SIG-M5 treated with dmso at 0.1 percent for 504 hours (cell line): ENCODE results near the gene XYLT1.

Source experiments
- DNase-seq: peaks from one replicate; lab custom pipeline; 2025; ENCODE audit not compliant: unreplicated experiment; lab: John Stamatoyannopoulos, UW

The XYLT1 gene

DNA sequence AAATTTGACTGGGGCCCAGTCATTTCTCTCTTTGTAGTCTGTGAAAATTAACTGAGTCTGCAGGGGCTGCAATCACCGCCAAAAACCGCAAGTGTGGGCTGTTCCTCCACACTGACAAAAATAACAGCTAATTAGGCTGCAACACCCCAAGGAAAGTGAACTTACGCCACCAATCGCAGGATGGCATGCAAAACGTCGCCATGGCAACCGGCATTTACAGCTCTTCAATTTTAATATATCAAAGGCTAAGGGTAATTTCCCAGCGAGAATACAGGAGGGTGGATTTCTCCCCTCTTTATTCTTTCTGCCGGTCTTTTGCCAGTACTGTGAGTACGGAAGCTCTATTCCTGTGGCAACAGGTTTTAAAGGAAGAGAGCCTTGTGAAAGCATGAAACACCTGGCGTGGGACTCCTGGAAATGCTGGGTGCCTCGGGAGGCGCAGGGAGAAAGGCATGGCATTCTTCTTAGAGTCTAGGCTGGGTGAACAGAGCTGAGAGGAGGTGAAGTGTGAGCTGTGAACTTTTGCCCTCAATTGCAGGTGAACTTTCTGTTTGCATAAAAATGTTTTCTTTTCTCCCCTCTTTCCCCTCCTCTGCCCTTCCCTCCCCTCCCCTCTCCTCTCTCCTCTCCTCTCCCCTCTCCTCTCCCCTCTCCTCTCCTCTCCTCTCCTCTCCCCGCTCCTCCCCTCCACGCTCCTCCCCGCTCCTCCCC, 399.7 kb downstream of the XYLT1 start:
- DNase-seq = peak; percentile 28

DNA sequence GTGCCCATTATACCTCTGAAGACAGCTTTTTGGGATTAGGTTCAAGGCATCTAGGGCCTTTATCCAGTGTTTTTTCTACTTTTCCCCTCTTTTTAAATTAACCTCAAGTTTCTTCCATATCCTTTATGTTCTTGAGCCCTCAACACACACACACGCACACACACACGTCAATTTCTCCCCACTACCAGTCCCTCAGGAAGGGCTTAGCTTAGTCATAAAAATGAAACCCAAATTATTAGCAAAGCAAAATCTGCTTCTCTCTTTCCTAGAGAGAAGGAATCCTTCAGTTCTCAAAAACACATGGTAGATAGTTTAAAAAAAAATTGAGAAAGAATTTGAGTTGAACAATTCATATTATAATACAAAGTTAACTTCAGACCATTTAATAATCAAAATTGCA, 401.1 kb downstream of the XYLT1 start:
- no peak for DNase-seq

DNA sequence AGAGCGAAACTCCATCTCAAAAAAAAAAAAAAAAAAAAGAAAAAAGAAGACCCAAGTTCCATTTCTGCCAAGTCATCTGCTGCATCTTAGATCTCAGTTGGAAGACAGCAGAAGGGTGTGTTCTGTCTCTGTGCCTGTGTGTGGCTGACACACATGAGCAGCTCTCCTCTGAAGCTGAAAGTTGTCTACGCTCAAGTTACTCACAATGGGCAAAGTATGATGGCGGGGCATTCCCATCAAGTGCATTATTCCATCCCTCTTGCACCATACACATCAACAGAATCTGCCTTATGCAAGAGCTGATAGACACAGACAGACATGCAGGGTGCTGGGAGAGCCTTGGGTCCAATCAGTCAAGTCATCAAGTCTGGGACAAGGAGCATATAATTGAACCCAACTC, 402.2 kb downstream of the XYLT1 start:
- DNase-seq = no peak

GRCh38 chr16:17067882-17068281, 402.9 kb downstream of the XYLT1 start:
- DNase-seq = no peak

GRCh38 chr16:17063201-17064139, 407.3 kb downstream of the XYLT1 start:
- peak; percentile 34 for DNase-seq

DNA sequence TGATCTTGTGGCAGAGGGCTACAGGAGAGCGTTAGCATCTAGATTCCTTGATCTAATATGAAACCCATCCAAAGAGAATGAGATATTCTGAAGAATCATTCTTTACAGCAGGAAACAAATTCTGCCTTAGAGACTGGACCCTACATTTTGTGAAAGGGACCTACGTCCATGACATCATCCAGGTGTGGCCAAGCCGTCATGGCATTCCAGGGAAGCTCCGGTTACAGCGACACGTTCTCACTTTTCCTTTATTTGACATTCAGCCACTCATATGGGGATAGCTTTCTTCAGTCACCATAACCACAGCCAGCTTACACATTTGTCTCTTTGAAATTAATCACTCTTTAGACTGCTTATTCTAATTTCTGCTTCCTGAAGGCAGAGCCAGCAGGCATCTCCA, 408.1 kb downstream of the XYLT1 start:
- no peak for DNase-seq

- no peak for DNase-seq
Observed at GRCh38 chr16:17061326-17061725, 409.4 kb downstream of the XYLT1 start.

DNA sequence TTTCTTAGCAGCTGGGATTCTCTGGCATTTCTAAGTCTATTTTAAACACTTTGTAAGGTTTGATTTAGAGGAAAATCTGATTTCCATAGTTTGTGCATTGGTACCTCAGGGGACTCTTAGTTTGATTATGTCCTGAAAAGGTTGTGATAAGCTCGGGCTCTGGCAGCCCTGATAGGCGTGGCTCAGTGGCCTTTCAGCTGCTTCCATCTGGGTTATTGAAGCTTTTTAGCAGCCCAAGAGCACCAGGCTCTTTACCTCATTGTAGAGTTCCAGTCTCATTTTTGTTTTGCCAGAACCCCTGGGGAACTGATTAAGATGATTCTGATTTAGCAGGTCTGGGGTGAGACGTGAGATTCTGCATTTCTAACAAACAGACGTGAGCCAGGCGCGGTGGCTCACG, 412.3 kb downstream of the XYLT1 start:
- DNase-seq = no peak

- DNase-seq = no peak
Observed at GRCh38 chr16:17056666-17057065, 414.1 kb downstream of the XYLT1 start.

DNA sequence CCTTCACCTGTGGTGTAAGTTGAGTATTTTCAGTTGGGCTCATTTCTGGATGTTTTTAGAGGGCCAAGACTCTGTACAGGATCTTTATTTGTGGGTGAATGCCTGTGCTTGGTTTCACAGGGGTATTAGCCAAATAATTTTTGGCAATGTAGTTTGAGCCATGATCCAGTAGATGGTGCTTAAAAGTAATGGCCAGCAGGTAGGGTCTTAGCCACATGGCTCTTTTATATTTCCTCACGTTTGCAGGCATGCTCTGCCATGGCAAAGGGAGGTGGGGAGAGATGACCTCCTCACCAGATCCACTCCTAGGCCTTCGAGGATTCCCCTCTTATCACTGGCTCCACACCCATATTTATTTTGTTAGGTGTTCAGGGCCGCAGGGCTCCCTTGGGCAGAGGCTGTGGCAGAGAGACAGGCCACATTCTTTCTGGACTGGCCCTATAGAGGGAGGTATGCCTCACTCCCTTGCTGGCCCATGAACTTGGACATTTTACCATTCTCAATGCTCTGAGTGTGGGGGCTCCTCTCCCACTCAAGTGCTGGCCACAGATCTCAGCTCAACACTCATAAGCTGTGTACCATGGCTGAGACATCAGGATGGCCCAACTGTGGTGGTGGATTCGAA, 417.1 kb downstream of the XYLT1 start:
- no peak for DNase-seq
